H1 (cell line): ENCODE results near the gene DGKI. TPM values are rescaled to one million over a fixed set of nuclear protein-coding genes. Genes with fewer than 3 reads are reported as not detected.

ENCODE experiments used
- BRCA1 ChIP-seq: IDR thresholded peaks from 2 replicates; pipeline ENCODE4 v1.6.1; 2012; ENCODE audit warnings: low read depth, low read length, improper control_type of control experiment
- CHD7 ChIP-seq: fragments of 300-600 bp; sonication (generic); IDR thresholded peaks from 2 replicates; pipeline ENCODE4 v1.7.1; 2012; ENCODE audit warnings: low read length, moderate library complexity, mild to moderate bottlenecking, inconsistent platforms; ENCODE audit not compliant: insufficient replicate concordance
- CTBP2 ChIP-seq: IDR thresholded peaks from 2 replicates; pipeline ENCODE4 v1.7.0; 2011; ENCODE audit warnings: borderline replicate concordance, mild to moderate bottlenecking, moderate library complexity, mixed read lengths, low read length; ENCODE audit not compliant: insufficient read depth, insufficient read length
- HDAC6 ChIP-seq: IDR thresholded peaks from one replicate; pipeline ENCODE4 v1.7.1; 2012; ENCODE audit warnings: low read depth, mild to moderate bottlenecking, inconsistent platforms, low read length, moderate library complexity
- MAFK ChIP-seq: IDR thresholded peaks from 2 replicates; pipeline ENCODE4 v1.6.1; 2012; ENCODE audit warnings: low read depth, mild to moderate bottlenecking, improper control_type of control experiment, low read length
- PHF8 ChIP-seq: fragments of 200-600 bp; sonication (generic); conservative IDR thresholded peaks from 2 replicates; pipeline ENCODE4 v1.7.1; 2012; ENCODE audit warnings: low read depth, mild to moderate bottlenecking, inconsistent platforms, low read length, moderate library complexity
- TEAD4 ChIP-seq: IDR thresholded peaks from 2 replicates; pipeline ENCODE4 v1.6.1; 2012; ENCODE audit warnings: low read depth, low read length, inconsistent platforms, mixed read lengths
- YY1 ChIP-seq: IDR thresholded peaks from 2 replicates; pipeline ENCODE4 v1.6.1; 2011; ENCODE audit warnings: low read depth, mild to moderate bottlenecking, low read length
- polyA plus RNA-seq, 7 experiments: library from polyadenylated mRNA; depleted of rRNA in 3 of 7; stranded (reverse) in 5 of 7; unstranded in 2 of 7; fragments of >200 nt in 5 of 7; fragments of 200-250 nt in 2 of 7; gene quantifications; 1 replicate in 5 of 7; 2 replicates in 1 of 7; 4 replicates in 1 of 7; pipeline versions ENCODE4 v1.2.1 to v1.2.3, GENCODE V29; 2011 to 2013; ENCODE audit warnings: missing spikeins in 2 of 7, mixed read lengths in 2 of 7
- total RNA-seq: library from RNA; stranded (reverse); fragmentation: NEBNext Ultra II Directional; extraction: Animal tissue kit (Norgen Biotek cat#: 25700); gene quantifications from 2 replicates; pipeline ENCODE4 v1.2.1, GENCODE V29; 2021

The DGKI gene
- total and polyA plus RNA-seq, 2 of the 8 experiments (the other 6 are each of a cell fraction or from before 2014, with no cell fraction given) = 0.20 to 0.71 TPM

- TF ChIP-seq CHD7 (no peak), YY1 (no peak), BRCA1 (no peak), MAFK (no peak), CTBP2 (no peak), HDAC6 (no peak), TEAD4 (no peak), PHF8 (no peak)
Measured at GRCh38 chr7:137354396-137354795, 492.4 kb downstream of the DGKI start (continued).
